ENCODE results near the gene PHKG2. TPM values are rescaled to one million over a fixed set of nuclear protein-coding genes. Genes with fewer than 3 reads are reported as not detected.

Gene PHKG2
- polyA plus RNA-seq, 1 experiment = 21.7 TPM

- Histone ChIP-seq H3K9me3 (ENCODE audit: control insufficient read depth, insufficient read depth, low read length) (no peaks in the 10 kb centered on the region; the same call in 1 of the 2 replicates), H3K4me3 (ENCODE audit: low read depth, low read length) (no peak overlapping the region), H3K27me3 (ENCODE audit: control insufficient read depth, insufficient read depth, low read length) (no peaks in the 10 kb centered on the region), H3K27ac (ENCODE audit: low read depth, low read length) (no peak overlapping the region)
- DNase-seq (ENCODE audit: low read depth, low spot score) = no peak
- no peak for TF ChIP-seq CTCF (IDR thresholded peaks at IDR 0.05; ENCODE audit: low read depth, low read length)
- CTCF ChIA-PET = no interaction called here
- POLR2A ChIA-PET = interaction anchor here (0.9 kb wide), 1 partner anchor 10 kb away, joined by 3 read pairs; no protein-coding TSS in a partner anchor
Observed at GRCh38 chr16:30764086-30764485, 15.9 kb downstream of the PHKG2 start.

GRCh38 chr16:30764816-30765465 is 16.7 kb downstream of the PHKG2 start:
- Histone ChIP-seq H3K27me3 (ENCODE audit: control insufficient read depth, insufficient read depth, low read length) (no peaks in the 10 kb centered on the region), H3K9me3 (ENCODE audit: control insufficient read depth, insufficient read depth, low read length) (no peaks in the 10 kb centered on the region; the same call in 1 of the 2 replicates), H3K27ac (ENCODE audit: low read depth, low read length) (no peak overlapping the region), H3K4me3 (ENCODE audit: low read depth, low read length) (no peak overlapping the region)
- POLR2A ChIA-PET = no interaction called here
- no peak for DNase-seq (ENCODE audit: low read depth, low spot score)
- CTCF ChIA-PET = no interaction called here
- no peak for TF ChIP-seq CTCF (IDR thresholded peaks at IDR 0.05; ENCODE audit: low read depth, low read length)

GRCh38 chr16:30766206-30766932 is 18.1 kb downstream of the PHKG2 start:
- no peak for DNase-seq (ENCODE audit: low read depth, low spot score)
- Histone ChIP-seq H3K27me3 (ENCODE audit: control insufficient read depth, insufficient read depth, low read length) (no peaks in the 10 kb centered on the region), H3K27ac (ENCODE audit: low read depth, low read length) (no peak overlapping the region), H3K4me3 (ENCODE audit: low read depth, low read length) (no peak overlapping the region), H3K9me3 (ENCODE audit: control insufficient read depth, insufficient read depth, low read length) (no peaks in the 10 kb centered on the region; the same call in 1 of the 2 replicates)
- ChIA-PET CTCF (no interaction called here), POLR2A (no interaction called here)
- no peak for TF ChIP-seq CTCF (IDR thresholded peaks at IDR 0.05; ENCODE audit: low read depth, low read length)

GRCh38 chr16:30766933-30767284 is 18.7 kb downstream of the PHKG2 start:
- Histone ChIP-seq H3K27me3 (ENCODE audit: control insufficient read depth, insufficient read depth, low read length) (no peaks in the 10 kb centered on the region), H3K27ac (ENCODE audit: low read depth, low read length) (no peak overlapping the region), H3K9me3 (ENCODE audit: control insufficient read depth, insufficient read depth, low read length) (no peaks in the 10 kb centered on the region; the same call in 1 of the 2 replicates), H3K4me3 (ENCODE audit: low read depth, low read length) (no peak overlapping the region)
- no peak for DNase-seq (ENCODE audit: low read depth, low spot score)
- POLR2A ChIA-PET = no interaction called here
- no peak for TF ChIP-seq CTCF (IDR thresholded peaks at IDR 0.05; ENCODE audit: low read depth, low read length)
- CTCF ChIA-PET = no interaction called here

- DNase-seq (ENCODE audit: low read depth, low spot score) = no peak
- no peak for TF ChIP-seq CTCF (IDR thresholded peaks at IDR 0.05; ENCODE audit: low read depth, low read length)
- POLR2A ChIA-PET = no interaction called here
Observed at GRCh38 chr16:30767767-30768465, 19.7 kb downstream of the PHKG2 start.

More at GRCh38 chr16:30767767-30768465, 19.7 kb downstream of the PHKG2 start:
- no peak overlapping the region for H3K27ac ChIP-seq (ENCODE audit: low read depth, low read length)
- CTCF ChIA-PET = no interaction called here
- H3K9me3 ChIP-seq (ENCODE audit: control insufficient read depth, insufficient read depth, low read length) = no peaks in the 10 kb centered on the region; the same call in 1 of the 2 replicates
- H3K4me3 ChIP-seq (ENCODE audit: low read depth, low read length) = no peak overlapping the region
- no peaks in the 10 kb centered on the region for H3K27me3 ChIP-seq (ENCODE audit: control insufficient read depth, insufficient read depth, low read length)
